MG63 (cell line): ENCODE results near the gene BTNL9. TPM values are rescaled to one million over a fixed set of nuclear protein-coding genes. Genes with fewer than 3 reads are reported as not detected.

Experiments
- DNase-seq: peaks from one replicate; pipeline ENCODE4 v3.0.0-alpha.2; 2020
- H3K27me3 ChIP-seq: fragments of 250-450 bp; sonication (Bioruptor Pico); 2 replicates; pipeline ENCODE4 v1.5.1; 2020; ENCODE audit warnings: mild to moderate bottlenecking, moderate library complexity
- H3K36me3 ChIP-seq: fragments of 250-450 bp; sonication (Bioruptor Pico); 2 replicates; pipeline ENCODE4 v1.5.1; 2020; ENCODE audit warnings: mild to moderate bottlenecking, moderate library complexity
- H3K4me3 ChIP-seq: fragments of 250-450 bp; sonication (Bioruptor Pico); 2 replicates; pipeline ENCODE4 v1.5.1; 2020; ENCODE audit warnings: mild to moderate bottlenecking, moderate library complexity
- H3K9me3 ChIP-seq: fragments of 250-450 bp; sonication (Bioruptor Pico); 2 replicates; pipeline ENCODE4 v1.5.1; 2020; ENCODE audit warnings: mild to moderate bottlenecking, moderate library complexity
- total RNA-seq: library from RNA; depleted of rRNA; stranded (reverse); fragments of >200 nt; shearing (Covaris generic); gene quantifications from 2 replicates; pipeline ENCODE4 v1.2.3, GENCODE V29; 2014; ENCODE audit warnings: low replicate concordance

The BTNL9 gene
- total RNA-seq, 1 experiment from 2014 or later: 0.76 TPM

GRCh38 chr5:181053488-181054121 is 13.5 kb downstream of the BTNL9 start:
- DNase-seq: no peak
- no peaks in the 10 kb centered on the region for H3K36me3 ChIP-seq
- peaks cover 63% of the 10 kb centered on the region for H3K27me3 ChIP-seq
- H3K4me3 ChIP-seq: peak overlapping the region; percentile 64
- no peaks in the 10 kb centered on the region for H3K9me3 ChIP-seq

DNA sequence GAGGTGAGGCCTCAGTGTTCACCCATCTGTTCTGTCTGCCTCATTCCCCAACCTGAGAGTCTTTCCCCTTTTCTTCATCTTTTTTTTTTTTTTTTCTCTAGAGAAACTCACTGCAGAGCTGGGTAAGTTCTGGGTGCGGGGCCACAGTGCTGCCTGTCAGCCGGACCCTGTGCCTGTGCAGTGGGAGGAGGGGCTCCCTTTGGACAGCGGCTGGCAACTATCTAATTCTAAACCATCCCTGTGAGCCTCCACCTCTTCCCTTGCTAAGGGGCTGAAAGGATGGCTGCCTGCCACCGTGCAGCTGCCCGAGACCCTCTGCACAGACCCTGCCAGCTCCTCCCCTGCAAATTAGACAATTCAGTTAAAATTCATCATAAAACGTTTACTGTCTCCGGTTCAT is 14.1 kb downstream of the BTNL9 start:
- peaks cover 67% of the 10 kb centered on the region for H3K27me3 ChIP-seq
- no peaks in the 10 kb centered on the region for H3K36me3 ChIP-seq
- H3K4me3 ChIP-seq: no peak overlapping the region
- no peak for DNase-seq
- no peaks in the 10 kb centered on the region for H3K9me3 ChIP-seq

DNA sequence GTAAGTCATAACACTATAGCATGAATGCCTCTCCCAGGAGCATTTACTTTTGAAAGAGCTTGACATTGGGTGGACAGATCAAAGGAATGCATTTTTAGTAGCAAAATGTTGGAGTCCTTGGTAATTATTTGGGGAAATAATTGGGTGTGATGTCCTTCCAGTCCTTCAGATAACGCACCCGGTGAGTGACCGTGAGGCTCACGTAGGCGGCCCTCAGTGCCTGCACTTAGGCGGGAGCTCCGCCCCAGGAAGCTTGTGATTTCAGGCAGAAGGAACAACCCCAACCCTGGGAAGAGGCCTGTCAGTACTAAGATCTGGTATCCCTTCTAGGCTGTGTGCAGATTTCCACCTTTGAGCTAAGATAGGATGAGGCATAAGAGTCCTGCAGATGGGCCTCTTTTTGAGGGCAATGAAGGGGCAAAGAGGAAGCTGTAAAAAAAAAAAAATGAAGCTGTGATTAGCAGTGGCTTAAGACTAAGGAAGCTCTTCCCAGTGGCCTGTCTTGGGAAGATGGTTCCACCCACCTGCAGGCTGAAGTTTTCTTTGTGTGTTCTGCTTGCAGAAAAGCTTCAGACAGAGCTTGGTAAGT is 14.9 kb downstream of the BTNL9 start:
- no peaks in the 10 kb centered on the region for H3K9me3 ChIP-seq
- no peak for DNase-seq
- no peak overlapping the region for H3K4me3 ChIP-seq
- H3K27me3 ChIP-seq: peaks cover 66% of the 10 kb centered on the region
- no peaks in the 10 kb centered on the region for H3K36me3 ChIP-seq

GRCh38 chr5:181056431-181056830 is 16.4 kb downstream of the BTNL9 start:
- no peak overlapping the region for H3K4me3 ChIP-seq
- no peaks in the 10 kb centered on the region for H3K36me3 ChIP-seq
- H3K9me3 ChIP-seq: no peaks in the 10 kb centered on the region
- DNase-seq: no peak
- peaks cover 64% of the 10 kb centered on the region for H3K27me3 ChIP-seq

DNA sequence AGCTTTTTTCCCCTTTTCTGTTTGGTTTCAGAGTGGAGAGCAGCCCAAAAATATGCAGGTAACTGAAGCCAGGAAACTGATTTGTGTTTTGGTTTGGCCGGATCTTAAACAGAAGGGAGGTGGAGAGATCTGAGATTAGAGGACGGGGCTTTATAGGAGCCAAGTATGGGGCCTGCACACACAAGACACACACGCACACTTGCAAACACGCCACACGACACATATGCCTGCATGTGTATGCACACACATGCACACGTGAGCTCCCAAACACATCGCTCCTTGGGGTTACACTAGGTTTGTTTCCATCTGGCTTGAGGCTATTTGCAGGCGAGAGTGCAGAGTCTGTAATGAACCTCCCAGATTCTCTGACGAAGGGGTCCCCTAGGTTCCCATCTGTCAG is 18.3 kb downstream of the BTNL9 start:
- Histone ChIP-seq H3K4me3 (no peak overlapping the region), H3K36me3 (no peaks in the 10 kb centered on the region), H3K9me3 (no peaks in the 10 kb centered on the region), H3K27me3 (peaks cover 55% of the 10 kb centered on the region)
- DNase-seq: no peak

- DNase-seq: no peak
- peaks cover 50% of the 10 kb centered on the region for H3K27me3 ChIP-seq
- H3K36me3 ChIP-seq: no peaks in the 10 kb centered on the region
- no peak overlapping the region for H3K4me3 ChIP-seq
- no peaks in the 10 kb centered on the region for H3K9me3 ChIP-seq
These were observed 18.8 kb downstream of the BTNL9 start for GRCh38 chr5:181058786-181059296.

DNA sequence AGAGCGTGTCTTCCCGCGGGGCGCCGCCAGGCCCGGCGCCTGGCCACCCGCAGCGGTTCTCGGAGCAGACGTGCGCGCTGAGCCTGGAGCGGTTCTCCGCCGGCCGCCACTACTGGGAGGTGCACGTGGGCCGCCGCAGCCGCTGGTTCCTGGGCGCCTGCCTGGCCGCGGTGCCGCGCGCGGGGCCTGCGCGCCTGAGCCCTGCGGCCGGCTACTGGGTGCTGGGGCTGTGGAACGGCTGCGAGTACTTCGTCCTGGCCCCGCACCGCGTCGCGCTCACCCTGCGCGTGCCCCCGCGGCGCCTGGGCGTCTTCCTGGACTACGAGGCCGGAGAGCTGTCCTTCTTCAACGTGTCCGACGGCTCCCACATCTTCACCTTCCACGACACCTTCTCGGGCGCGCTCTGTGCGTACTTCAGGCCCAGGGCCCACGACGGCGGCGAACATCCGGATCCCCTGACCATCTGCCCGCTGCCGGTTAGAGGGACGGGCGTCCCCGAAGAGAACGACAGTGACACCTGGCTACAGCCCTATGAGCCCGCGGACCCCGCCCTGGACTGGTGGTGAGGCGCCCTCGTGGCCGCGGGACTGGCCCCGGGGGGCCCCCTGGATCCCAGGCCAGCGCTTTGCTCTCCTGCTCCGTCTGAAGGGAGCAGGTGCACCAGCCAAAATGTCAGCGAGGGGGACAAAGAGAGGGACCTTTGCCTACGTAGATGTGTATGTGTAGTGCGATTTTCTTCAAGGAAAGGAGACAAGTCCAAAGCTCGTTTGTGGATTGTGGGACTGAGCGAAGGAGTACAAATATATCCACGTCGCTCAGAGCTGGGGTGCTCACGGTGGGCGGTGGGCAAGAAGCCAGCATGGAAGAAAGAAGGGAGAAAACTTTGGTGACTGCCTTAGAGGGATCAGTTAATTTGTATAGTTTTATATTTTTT is 19.5 kb downstream of the BTNL9 start:
- peak; percentile 24 for DNase-seq
- Histone ChIP-seq H3K9me3 (no peaks in the 10 kb centered on the region), H3K4me3 (no peak overlapping the region), H3K36me3 (no peaks in the 10 kb centered on the region), H3K27me3 (peaks cover 44% of the 10 kb centered on the region)

DNA sequence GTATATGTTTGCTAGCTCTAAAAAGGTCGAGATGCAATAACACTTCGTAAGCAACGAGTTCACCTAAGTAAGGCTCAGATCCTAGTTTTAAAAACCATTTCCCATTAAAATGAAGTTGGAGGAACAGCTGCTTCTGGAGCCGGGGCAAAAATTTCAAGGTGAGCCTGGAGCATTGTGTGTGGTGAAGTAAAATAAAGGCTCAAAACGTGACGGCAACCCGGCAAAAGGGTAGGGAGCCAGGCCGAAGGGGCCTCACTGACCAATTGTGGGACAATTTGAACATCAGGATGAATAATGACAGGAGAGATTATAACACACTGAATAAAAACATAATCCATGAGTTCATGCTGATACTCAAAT is 20.1 kb downstream of the BTNL9 start:
- peaks cover 40% of the 10 kb centered on the region for H3K27me3 ChIP-seq
- H3K4me3 ChIP-seq: no peak overlapping the region

DNA sequence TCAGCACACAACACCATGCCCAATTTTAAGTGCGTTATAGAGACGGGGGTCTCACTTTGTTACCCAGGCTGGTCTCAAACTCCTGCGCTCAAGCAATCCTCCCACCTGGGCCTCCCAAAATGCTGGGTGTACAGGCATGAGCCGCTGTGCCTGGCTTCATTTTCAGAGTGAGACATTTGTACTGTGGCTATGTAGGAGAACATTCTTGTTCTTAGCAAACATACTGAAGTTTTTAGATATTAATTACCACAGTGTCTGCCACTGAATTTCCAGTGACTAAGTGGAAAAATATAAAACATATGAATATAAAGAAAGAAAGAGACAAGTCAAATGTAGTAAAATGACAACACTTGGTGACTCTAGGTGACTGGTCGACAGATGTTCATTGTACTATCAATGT is 20.9 kb downstream of the BTNL9 start:
- no peak overlapping the region for H3K4me3 ChIP-seq
- no peak for DNase-seq
- H3K9me3 ChIP-seq: no peaks in the 10 kb centered on the region
- H3K27me3 ChIP-seq: peaks cover 40% of the 10 kb centered on the region
- H3K36me3 ChIP-seq: no peaks in the 10 kb centered on the region

More for the DNA sequence above, 20.1 kb downstream of the BTNL9 start:
- H3K36me3 ChIP-seq: no peaks in the 10 kb centered on the region
- no peak for DNase-seq
- no peaks in the 10 kb centered on the region for H3K9me3 ChIP-seq

- Histone ChIP-seq H3K36me3 (no peaks in the 10 kb centered on the region), H3K9me3 (no peaks in the 10 kb centered on the region), H3K4me3 (no peak overlapping the region), H3K27me3 (peaks cover 36% of the 10 kb centered on the region)
- DNase-seq: no peak
These were observed 21.6 kb downstream of the BTNL9 start for GRCh38 chr5:181061645-181062044.

GRCh38 chr5:181062631-181063030 is 22.6 kb downstream of the BTNL9 start:
- Histone ChIP-seq H3K9me3 (no peaks in the 10 kb centered on the region), H3K36me3 (no peaks in the 10 kb centered on the region), H3K27me3 (peaks cover 34% of the 10 kb centered on the region), H3K4me3 (no peak overlapping the region)
- DNase-seq: no peak

- no peak for DNase-seq
- H3K36me3 ChIP-seq: no peaks in the 10 kb centered on the region
- no peaks in the 10 kb centered on the region for H3K9me3 ChIP-seq
- peaks cover 36% of the 10 kb centered on the region for H3K27me3 ChIP-seq
- H3K4me3 ChIP-seq: no peak overlapping the region
These were observed 23.4 kb downstream of the BTNL9 start for GRCh38 chr5:181063514-181063913.

GRCh38 chr5:181064987-181065386 is 24.9 kb downstream of the BTNL9 start:
- Histone ChIP-seq H3K36me3 (no peaks in the 10 kb centered on the region), H3K4me3 (no peak overlapping the region), H3K27me3 (peaks cover 30% of the 10 kb centered on the region), H3K9me3 (no peaks in the 10 kb centered on the region)
- DNase-seq: no peak

- no peak for DNase-seq
These were observed 29.9 kb downstream of the BTNL9 start for GRCh38 chr5:181069767-181070491.

GRCh38 chr5:181070523-181070922 is 30.5 kb downstream of the BTNL9 start:
- no peaks in the 10 kb centered on the region for H3K36me3 ChIP-seq
- H3K27me3 ChIP-seq: peaks cover 14% of the 10 kb centered on the region
- no peaks in the 10 kb centered on the region for H3K9me3 ChIP-seq
- no peak for DNase-seq
- no peak overlapping the region for H3K4me3 ChIP-seq

More at GRCh38 chr5:181069767-181070491, 29.9 kb downstream of the BTNL9 start:
- Histone ChIP-seq H3K27me3 (peaks cover 14% of the 10 kb centered on the region), H3K36me3 (no peaks in the 10 kb centered on the region), H3K4me3 (no peak overlapping the region), H3K9me3 (no peaks in the 10 kb centered on the region)

- no peak for DNase-seq
These were observed 31.2 kb downstream of the BTNL9 start for GRCh38 chr5:181071257-181071656.

GRCh38 chr5:181076920-181077319 is 36.9 kb downstream of the BTNL9 start:
- peaks cover 14% of the 10 kb centered on the region for H3K27me3 ChIP-seq
- no peaks in the 10 kb centered on the region for H3K36me3 ChIP-seq
- H3K4me3 ChIP-seq: no peak overlapping the region
- H3K9me3 ChIP-seq: peaks cover 7% of the 10 kb centered on the region; the same call in 1 of the 2 replicates
- DNase-seq: no peak

More at GRCh38 chr5:181071257-181071656, 31.2 kb downstream of the BTNL9 start:
- H3K27me3 ChIP-seq: peaks cover 17% of the 10 kb centered on the region
- H3K36me3 ChIP-seq: no peaks in the 10 kb centered on the region
- no peaks in the 10 kb centered on the region for H3K9me3 ChIP-seq
- H3K4me3 ChIP-seq: no peak overlapping the region
